Measurements from ENCODE around the gene TTC39A.

The TTC39A gene

DNA sequence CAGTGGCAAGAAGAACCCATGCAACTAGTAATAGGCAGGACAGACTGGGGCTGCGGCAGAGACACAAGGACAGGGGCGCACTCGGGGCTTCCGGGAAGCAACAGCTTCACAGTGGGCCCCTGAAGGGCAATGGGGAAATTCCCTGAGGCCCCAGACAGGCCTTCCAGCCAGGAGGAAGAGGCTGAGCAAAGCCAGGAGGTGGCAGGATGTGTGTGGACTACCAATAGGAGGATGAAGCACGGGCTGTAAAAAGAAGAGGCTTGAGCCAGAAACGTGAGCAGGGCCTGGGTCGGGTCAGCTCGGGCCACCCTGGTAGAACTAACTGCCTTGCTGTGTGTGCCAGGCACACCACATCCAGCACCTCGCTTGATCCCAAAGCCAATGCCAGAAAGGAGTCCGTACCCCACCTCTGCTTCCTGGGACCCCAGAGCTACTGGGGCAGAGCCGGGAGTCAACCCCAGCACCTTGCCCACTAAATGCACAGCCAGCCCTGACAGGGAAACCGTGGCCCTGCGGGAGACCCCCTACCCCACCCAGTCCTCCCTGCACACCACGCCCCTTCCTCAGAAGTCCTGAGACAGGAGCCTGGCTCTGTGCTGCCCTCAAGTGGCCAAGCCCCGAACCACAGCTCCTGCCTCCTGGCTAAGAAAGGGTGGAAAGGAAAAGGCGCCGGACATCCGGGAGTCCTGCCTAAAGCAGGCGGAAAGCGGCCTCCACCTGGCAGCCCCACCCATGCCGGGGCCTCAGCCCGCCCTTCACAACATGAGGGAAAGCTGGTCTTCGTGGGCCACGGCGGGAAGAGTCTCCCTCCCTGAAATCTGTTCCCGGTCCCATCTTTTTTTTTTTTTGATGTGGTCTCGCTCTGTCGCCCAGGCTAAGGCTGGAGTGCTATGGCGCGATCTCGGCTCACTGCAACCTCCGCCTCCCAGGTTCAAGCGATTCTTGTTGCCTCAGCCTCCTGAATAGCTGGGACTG lies 33.7 kb downstream of the TTC39A start:
- peak; percentile 70 for DNase-seq

DNA sequence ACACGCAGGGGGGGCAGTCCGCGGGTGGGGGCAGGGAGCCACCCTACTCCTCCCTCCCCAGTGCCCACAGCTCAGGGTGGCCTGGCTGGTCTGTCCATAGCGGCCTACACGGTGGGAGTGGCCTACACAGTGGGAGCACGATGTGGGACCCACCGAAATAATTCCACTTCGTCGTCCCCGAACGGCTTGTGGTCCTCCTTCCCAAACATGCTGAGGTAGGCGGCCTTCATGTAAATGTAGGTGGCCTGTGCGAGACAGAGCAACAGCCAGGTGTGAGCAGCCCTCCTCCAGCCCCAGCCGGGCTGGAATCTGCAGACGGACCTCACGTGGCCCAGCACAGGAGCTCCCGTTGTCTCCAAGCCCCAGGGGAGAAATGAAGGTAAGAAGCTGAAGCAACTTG lies 34.4 kb downstream of the TTC39A start:
- no peak for DNase-seq

DNA sequence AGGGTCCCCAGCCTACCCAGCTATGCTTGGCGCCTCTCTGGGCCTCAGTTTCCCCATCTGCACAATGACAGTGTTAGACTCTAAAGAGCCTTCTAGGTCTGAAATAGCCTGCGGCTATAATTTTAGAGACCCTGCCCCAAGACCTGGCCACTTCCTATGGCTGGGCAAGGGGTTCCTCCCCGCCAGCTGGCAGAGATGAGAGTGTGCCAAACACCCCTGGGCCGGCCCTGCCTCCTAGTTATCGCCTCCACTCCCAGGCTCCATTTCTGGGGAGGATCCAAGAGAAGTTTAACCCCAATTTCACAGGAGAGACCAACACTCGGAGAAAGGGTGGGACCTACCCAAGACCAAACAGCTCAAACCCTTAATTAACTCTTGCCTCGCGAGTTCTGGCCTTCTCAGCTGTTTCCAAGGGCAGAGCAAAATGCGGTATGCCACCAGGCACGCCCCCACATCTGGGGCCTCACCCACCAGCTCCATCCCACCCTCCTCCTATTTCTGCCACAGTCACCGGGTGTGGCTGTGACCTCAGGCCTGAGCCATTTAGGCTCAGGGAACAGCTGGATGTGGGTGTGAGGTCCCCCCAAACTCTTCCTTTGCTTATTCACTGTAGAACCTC lies 35.7 kb downstream of the TTC39A start:
- no peak for DNase-seq

DNA sequence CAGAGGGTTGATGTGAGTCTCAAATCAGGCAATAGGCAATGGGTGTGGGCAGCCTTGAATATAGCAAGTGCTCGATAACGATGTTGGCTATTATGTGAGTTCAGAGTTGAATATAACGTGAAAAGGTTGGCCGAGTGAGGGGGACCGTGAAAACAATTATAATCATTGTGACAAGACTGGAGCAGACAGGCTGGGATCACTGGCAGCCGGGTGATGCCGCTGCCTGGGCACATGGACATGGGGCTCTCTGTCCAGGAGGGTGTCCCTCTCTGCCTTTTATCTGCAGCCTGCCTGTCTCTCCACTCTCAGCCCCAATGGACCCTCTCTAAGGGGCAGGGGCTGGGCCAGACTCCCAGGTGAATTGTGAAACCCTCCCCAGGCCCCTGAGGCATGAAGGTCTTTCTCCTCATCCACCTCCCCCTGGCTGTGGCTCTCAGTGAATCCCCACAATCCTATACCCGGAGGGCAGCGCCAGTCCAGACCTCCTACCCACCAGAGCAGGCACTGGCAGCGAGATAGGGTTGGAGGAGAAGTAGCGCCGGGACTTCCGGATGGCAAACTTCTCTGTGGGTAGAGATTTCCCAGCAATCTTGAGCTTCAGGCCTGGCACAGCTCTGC lies 36.4 kb downstream of the TTC39A start:
- no peak for DNase-seq

DNA sequence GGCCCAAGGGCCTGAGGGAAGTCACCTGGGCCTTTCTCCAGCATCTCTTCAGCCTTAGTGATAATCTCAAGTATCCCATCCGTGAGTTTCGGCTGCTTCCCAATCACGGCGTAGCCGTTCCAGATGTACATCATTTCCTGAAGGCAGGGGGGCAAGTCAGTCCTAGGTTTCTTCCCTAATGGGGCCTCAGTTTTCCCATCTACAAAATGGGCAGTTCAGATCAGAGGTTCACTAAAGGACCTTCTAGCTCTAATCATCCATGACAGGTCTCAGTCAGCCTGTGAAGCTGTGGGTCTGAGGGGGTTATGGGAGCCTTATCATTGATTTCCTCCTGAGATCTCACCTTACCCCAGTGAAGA lies 39.9 kb downstream of the TTC39A start:
- no peak for DNase-seq

DNA sequence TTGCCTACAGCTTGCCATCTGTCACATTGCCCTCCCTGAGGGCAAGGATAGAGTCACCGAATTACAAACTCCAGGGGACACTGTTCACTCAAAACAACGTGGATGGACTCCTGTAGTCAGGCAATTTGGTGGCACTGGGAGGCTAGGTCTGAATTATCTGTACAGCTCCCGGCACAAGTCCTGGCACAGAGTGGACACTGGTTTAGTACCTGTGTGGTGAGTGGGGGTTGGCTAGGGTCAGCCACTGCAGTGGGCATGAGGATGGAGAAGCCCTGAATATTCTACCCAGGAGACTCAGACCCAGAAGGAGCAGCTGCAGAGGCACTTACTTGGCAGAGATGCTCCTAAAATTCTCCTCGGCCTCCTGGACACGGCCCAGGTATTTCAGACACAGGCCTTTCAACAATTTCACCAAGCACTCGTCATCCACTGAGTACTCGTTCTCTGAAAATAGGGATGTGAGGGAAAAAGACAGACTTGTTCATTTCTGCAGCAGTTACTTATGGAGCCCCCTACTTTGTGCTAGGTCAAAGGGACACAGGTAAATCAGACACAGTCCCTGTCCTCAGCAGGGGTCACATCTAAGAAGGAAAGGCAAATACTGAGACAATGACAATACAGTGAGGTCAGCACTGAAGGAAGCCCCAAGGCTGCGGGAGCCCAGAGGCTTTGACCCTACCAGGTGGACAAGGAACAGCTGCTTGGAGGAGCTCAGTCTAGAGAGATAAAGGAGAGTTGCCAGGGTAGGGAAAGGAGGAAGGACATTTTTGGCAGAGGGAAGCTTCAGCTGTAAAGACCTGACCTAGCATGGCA lies 40.5 kb downstream of the TTC39A start:
- DNase-seq: no peak

DNA sequence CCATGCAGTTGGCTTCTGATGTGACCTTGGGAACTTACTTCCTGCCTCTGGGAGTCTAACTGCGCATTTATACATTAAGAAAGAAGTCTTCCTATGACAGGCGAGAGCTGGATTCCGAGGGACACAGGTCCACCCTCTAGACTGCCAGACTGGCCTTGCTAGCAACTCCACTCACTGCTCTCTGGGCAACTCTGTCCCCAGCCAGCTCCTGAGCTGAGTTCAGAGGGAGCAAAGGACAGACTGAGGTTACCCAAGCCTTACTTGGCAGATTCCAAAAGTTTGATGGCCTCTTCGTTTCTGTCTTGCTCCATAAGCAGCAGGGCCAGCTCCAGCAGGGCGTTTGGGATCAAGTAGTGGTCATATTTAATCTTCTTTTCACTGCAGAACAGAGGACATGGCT lies 41.8 kb downstream of the TTC39A start:
- DNase-seq: no peak

DNA sequence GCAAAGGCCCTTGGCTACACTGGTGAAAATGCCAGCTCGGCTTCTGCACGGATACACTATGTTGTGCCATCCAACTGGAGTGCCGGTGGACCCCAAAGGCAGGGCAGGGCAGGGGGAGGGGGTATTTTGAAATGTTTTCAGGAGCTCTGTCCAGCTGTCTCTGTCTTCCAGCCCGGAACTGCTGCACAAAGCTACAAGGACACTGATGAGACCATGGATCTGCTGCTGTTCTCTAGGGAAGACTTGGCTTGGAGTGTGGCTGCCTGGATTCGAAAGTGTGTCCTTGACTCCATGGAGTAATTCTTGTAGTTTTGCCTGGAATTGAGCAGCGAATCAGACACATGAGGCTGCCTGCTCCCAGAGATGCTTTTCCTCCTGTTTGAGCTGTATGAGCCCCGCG lies 42.4 kb downstream of the TTC39A start:
- DNase-seq: no peak

DNA sequence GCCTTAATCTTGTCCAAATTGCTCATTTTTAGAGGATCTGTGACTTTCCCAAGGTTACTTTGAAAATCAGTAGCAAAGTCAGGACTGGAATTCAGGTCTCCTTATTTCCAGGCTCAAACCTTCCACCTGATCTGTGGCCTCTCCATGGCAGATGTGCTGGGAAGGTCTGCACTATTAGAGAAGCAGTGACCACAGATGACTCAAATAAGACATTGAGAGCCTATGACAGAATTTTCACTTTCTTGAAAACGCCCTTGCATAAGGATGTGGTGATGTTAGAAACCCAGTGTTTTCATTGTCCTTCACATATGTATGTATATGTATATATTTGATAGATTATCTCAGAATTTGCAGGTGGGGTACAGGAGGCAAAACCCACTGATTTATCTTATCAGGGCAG lies 45.3 kb downstream of the TTC39A start:
- DNase-seq: no peak

DNA sequence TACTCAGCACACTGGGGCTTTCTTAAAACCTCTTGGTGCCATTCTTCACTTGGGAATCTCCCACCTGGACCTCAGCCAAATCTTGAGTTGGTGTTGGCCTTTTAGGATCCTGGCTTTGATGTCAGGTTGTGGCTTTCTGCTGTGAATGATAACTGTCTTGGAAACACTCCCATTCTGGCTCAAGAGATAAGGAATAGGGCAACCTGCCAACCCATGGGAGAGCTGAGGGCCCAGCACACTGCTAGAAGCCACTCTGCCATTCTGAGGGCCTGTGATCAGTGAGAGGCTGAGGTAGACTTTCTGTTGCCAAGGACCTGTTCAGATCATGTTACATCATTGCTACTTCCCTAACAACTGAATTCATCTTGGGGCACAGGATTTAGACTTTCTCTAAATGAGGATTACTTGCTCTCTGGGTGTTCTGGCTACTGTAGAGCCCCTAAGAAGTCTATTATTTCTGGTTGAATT lies 45.8 kb downstream of the TTC39A start:
- DNase-seq: no peak

DNA sequence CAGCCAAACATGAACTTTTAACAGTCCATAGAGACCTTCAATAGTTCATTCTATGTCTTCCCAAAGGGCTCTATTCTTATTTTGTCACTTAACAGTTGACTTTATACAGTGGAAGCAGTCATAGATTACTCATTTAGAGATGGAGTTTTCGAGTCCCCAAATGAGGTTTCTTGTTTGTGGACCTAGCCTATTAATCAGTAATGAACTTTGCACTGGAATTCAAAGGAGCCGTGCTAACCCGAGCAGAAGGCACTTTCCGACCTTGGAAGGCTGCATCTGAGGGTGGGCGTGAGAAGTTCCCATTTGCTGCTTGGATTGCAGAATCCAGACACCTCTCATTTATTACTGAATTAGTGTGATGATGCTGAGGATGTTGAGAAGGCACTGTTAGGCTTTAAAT lies 46.4 kb downstream of the TTC39A start:
- DNase-seq: no peak

DNA sequence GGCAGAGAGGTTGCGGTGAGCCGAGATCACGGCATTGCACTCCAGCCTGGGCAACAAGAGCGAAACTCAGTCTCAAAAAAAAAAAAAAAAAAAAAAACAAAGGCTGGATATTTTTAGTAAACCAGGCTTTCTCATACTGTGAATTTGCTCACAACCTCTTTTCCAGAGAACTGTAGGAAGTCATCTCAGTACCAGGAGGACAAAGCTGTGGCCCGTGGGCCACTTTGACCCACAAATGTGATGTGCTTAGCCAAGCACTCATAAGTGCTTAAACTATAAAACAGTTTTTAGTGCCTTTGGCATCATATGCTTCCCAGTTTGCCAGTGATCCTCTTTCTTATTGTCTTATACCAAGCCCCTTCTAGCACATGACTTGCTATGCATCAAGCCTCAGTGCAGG lies 47.8 kb downstream of the TTC39A start:
- DNase-seq: no peak

DNA sequence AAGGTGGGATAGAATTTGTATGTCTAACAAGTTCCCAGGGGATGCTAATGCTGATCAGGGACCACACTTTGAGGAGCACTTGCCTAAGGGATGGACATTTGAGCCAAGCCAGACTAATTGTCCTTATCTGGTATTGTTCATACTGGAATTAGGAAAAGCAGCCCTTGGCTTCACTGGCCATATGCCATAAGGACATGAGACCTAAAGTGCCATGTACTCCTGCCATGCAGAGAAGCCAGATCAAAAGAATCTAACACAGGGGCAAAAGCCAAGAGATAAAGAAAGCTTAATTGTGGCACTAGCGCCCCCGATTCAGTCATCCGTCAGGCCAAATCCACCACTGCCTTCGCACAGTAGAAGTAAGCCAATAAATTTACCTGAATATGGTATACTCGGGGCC lies 48.6 kb downstream of the TTC39A start:
- no peak for DNase-seq

DNA sequence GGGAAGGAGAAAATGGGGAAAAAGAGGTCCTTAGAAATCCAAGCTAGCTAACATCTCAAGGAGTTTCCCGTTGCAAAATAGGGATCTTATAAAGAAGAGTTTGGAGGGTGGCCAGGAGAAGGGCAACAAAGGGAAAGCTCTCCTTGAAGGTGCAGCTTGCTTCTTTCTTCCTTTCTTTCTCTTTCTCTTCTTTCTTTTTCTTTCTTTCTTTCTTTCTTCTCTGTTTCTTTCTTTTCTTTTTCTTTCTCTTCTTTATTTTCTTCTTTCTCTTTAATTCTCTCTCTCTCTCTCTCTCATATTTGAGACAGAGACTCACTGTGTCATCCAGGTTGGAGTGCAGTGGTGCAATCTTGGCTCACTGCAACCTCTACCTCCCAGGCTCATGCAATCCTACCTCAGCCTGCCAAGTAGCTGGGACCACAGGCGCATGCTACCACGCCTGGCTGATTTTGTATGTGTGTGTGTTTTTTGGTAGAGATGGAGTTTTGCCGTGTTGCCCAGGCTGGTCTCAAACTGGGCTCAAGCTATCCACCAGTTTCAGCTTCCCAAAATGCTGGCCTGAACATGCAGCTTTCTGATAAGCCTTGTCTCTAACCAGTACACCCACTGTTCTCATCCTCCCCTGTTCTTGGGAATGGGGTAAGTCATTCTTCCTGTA lies 49.9 kb downstream of the TTC39A start:
- DNase-seq: no peak

DNA sequence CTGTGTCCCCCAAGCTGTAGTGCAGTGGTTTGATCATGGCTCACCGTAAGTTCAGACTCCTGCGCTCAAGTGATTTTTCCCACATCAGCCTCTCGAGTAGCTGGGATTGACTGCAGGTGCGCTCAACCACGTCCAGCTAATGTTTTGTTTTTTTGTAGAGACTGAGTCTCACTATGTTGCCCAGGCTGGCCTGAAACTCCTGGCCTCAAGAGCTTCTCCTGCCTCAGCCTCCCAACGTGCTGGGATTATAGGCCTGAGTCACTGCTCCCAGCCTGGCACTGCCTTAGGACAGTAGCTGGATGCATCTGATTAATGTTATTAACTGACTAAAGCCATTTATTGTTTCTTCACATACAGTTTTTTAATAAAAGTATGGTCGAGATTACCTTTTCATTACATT lies 54.1 kb downstream of the TTC39A start:
- DNase-seq: no peak

DNA sequence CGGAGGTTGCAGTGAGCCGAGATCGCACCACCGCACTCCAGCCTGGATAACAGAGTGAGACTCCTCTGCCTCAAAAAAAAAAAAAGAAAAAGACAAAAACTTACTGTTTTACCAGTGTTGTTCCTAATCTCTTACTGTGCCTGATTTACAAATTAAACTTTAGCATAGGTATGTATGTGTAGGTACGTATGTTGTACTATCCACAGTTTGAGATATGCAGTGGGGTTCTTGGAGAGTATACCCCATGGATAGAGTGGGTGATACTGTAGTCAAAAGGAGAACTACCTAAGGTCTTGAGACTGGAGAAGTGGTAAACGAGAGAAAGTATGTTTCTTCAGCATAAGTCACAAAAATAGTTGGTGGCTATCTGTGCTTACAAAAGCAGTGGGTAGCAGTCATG lies 55.7 kb downstream of the TTC39A start:
- no peak for DNase-seq

DNA sequence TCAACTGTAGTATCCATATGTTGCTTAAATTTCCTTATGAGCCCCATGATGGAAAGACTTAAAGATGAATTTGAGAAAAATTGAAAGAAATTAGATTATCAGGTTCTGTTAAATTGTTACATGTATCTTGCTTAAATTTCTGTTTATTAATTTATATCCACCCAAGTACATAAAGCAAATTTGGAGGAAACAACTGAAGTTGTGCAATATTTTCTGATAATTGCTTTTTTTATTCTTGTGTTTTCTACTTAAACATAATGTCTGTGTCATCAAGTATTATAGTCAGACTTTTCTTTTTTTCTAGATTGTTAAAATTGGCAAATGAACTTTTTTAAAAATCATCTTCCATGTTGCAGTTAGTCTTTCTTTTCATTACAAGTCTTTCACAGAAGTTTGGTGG lies 57.4 kb downstream of the TTC39A start:
- DNase-seq: no peak

DNA sequence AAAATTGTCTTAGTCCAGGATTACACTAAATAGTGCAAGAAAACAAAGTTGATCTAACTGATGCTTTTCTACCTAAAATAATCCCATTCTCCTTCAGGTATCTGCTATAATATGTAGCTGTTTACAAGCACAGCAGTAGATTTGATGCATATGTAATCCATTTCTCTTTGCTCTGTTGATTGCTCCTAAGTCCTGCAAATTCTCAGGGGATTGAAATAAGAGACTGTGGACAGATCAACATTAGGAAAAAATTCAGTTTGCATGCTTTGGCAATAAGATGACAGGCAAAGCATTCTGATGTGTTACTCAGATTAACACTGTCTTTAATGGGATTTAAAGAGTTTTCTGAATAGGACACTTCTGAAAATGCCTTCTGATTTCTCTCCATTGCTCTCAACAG lies 59.6 kb downstream of the TTC39A start:
- DNase-seq: no peak

DNA sequence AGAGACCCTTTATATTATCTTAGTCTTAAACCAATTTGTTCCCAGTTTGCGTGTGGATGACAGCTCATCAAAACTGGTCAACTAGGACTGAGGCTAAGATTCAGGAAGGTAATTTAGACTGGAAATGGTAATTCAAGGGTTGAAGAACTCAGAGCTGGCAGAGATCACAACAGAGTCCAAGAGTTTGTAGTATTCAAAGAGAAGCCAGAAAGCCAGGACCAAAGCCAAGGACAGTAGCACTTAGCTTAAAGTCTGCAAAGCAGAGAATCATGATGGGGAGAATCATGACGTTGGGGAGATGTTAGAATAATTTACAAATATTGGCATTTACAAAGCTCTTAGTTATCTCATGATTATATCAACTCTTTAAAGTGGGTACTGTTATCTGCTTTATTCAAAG lies 61.7 kb downstream of the TTC39A start:
- DNase-seq: no peak

DNA sequence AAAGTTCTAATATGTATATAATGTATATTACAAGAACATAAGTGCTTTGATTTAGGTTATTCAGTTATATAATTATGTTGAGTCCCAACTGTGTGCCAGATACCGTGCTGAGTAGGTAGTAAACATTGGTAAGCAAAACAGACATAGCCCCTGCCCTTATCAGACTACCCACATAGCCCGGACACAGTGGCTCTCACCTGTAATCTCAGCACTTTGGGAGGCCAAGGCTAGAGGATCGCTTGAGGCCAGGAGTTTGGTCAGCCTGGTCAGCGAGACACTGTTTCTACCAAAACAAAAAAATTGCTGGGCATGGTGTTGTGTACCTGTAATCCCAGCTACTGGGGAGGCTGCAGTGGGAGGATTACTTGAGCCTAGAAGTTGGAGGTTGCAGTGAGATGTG lies 63.6 kb downstream of the TTC39A start:
- DNase-seq: no peak

DNA sequence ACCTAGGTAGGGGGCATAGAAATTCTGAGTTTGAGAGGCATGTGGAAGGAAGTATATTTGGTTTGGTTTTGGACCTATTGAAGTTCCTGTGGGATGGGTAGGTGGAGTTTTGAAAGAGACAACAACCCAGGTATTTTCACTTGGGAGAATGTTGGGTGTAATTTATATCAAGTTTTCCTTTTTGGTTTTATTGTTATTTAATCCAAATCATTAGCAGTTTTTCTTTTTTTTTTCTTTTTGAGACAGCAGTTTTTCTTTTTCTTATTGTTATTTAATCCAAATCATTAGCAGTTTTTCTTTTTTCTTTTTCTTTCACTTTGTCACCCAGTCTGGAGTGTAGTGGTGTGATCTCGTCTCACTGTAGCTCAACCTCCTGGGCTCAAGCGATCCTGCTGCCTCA lies 64.2 kb downstream of the TTC39A start:
- DNase-seq: no peak

DNA sequence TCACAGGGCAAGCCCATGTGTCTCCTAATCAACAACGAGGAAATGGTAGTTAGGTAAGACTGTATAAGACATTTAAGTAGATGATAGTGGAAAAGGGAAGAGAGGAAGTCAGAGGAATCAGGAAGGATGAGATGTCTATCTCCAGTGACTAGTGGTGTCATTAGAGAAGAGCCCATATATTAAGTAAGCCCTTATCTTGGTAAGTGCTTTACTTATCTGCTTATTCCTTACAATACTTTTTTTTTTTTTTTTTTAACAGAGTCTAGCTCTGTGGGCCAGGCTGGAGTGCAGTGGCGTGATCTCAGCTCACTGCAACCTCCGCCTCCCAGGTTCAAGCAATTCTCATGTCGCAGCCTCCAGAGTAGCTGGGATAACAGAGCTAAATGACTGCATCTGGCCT lies 64.7 kb downstream of the TTC39A start:
- no peak for DNase-seq

DNA sequence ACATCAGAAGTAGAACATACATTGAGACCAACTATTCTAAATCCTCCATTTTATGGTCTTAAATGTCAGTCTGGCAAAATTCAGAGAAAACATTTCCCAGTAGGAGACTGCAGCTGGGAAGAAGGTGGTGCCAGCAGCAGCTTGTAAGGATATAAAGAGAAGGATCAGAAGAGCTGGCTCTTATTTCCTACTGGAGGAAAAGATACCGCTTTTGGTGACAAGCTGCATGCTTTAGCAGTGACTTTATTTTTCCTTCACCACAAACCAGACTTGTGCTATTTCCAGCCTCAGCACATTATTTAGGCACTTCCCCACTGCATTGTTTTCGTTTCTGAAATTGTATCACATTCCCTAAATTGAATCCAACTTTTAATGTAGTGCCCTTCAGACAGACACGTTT lies 65.9 kb downstream of the TTC39A start:
- no peak for DNase-seq

Measured in activated CD8-positive, alpha-beta memory T cell treated with anti-CD3 and anti-CD28 coated beads, Interleukin-2, amount 50 U/mL, for 4 hours (primary cell).